Measurements from ENCODE around the gene IL17RA. TPM values are rescaled to one million over a fixed set of nuclear protein-coding genes. Genes with fewer than 3 reads are reported as not detected.

IL17RA gene
- total and polyA plus RNA-seq, 9 donors = 2.8 to 7.5 (median 4.9) TPM

GRCh38 chr22:17057959-17058814, 26.6 kb upstream of the IL17RA start:
- Histone ChIP-seq H3K36me3 (ENCODE audit: control insufficient read depth, insufficient read depth, low read length) (no peaks in the 10 kb centered on the region), H3K27ac (ENCODE audit: low read length) (no peak overlapping the region), H3K9me3 (replicated peaks; ENCODE audit: control insufficient read depth, low read depth, low read length) (no peaks in the 10 kb centered on the region), H3K4me3 (ENCODE audit: low read length) (no peak overlapping the region), H3K4me1 (ENCODE audit: control insufficient read depth, insufficient read depth, low read length) (no peaks in the 10 kb centered on the region), H3K27me3 (ENCODE audit: control insufficient read depth, insufficient read depth, low read length) (no peaks in the 10 kb centered on the region)
- DNase-seq = peak; percentile 87
- WGBS (ENCODE audit: insufficient coverage) = 72% methylated on average over 4 of the region's 11 CpGs

- Histone ChIP-seq H3K4me1 (ENCODE audit: control insufficient read depth, insufficient read depth, low read length) (no peaks in the 10 kb centered on the region), H3K4me3 (ENCODE audit: low read length) (no peak overlapping the region), H3K36me3 (ENCODE audit: control insufficient read depth, insufficient read depth, low read length) (no peaks in the 10 kb centered on the region), H3K9me3 (replicated peaks; ENCODE audit: control insufficient read depth, low read depth, low read length) (no peaks in the 10 kb centered on the region), H3K27ac (ENCODE audit: low read length) (no peak overlapping the region), H3K27me3 (ENCODE audit: control insufficient read depth, insufficient read depth, low read length) (peaks cover 2% of the 10 kb centered on the region)
- no peak for DNase-seq
- no CpG with 5 or more reads among the region's 3 CpGs for WGBS (ENCODE audit: insufficient coverage)
These were observed 24.7 kb upstream of the IL17RA start for GRCh38 chr22:17060126-17060525.

GRCh38 chr22:17063411-17064106, 21.2 kb upstream of the IL17RA start:
- peak; percentile 65 for DNase-seq
- Histone ChIP-seq H3K4me1 (ENCODE audit: control insufficient read depth, insufficient read depth, low read length) (no peaks in the 10 kb centered on the region), H3K9me3 (replicated peaks; ENCODE audit: control insufficient read depth, low read depth, low read length) (no peaks in the 10 kb centered on the region), H3K4me3 (ENCODE audit: low read length) (no peak overlapping the region), H3K27me3 (ENCODE audit: control insufficient read depth, insufficient read depth, low read length) (peaks cover 5% of the 10 kb centered on the region), H3K27ac (ENCODE audit: low read length) (peak overlapping the region; percentile 47), H3K36me3 (ENCODE audit: control insufficient read depth, insufficient read depth, low read length) (no peaks in the 10 kb centered on the region)
- 20% methylated on average over 4 of the region's 8 CpGs for WGBS (ENCODE audit: insufficient coverage)

- Histone ChIP-seq H3K4me3 (ENCODE audit: low read length) (no peak overlapping the region), H3K36me3 (ENCODE audit: control insufficient read depth, insufficient read depth, low read length) (no peaks in the 10 kb centered on the region), H3K27ac (ENCODE audit: low read length) (no peak overlapping the region), H3K9me3 (replicated peaks; ENCODE audit: control insufficient read depth, low read depth, low read length) (no peaks in the 10 kb centered on the region), H3K4me1 (ENCODE audit: control insufficient read depth, insufficient read depth, low read length) (no peaks in the 10 kb centered on the region), H3K27me3 (ENCODE audit: control insufficient read depth, insufficient read depth, low read length) (peaks cover 5% of the 10 kb centered on the region)
- no peak for DNase-seq
- WGBS (ENCODE audit: insufficient coverage) = 50% methylated on average over 5 of the region's 7 CpGs
These were observed 20.2 kb upstream of the IL17RA start for GRCh38 chr22:17064498-17065100.

- Histone ChIP-seq H3K27ac (ENCODE audit: low read length) (no peak overlapping the region), H3K9me3 (replicated peaks; ENCODE audit: control insufficient read depth, low read depth, low read length) (no peaks in the 10 kb centered on the region), H3K4me3 (ENCODE audit: low read length) (no peak overlapping the region), H3K4me1 (ENCODE audit: control insufficient read depth, insufficient read depth, low read length) (no peaks in the 10 kb centered on the region), H3K27me3 (ENCODE audit: control insufficient read depth, insufficient read depth, low read length) (peaks cover 5% of the 10 kb centered on the region), H3K36me3 (ENCODE audit: control insufficient read depth, insufficient read depth, low read length) (no peaks in the 10 kb centered on the region)
- no peak for DNase-seq
- 82% methylated on average over 4 of the region's 7 CpGs for WGBS (ENCODE audit: insufficient coverage)
These were observed 19.4 kb upstream of the IL17RA start for GRCh38 chr22:17065433-17065832.

- no peak overlapping the region for H3K4me3 ChIP-seq (ENCODE audit: low read length)
- H3K36me3 ChIP-seq (ENCODE audit: control insufficient read depth, insufficient read depth, low read length) = no peaks in the 10 kb centered on the region
- H3K4me1 ChIP-seq (ENCODE audit: control insufficient read depth, insufficient read depth, low read length) = no peaks in the 10 kb centered on the region
- H3K27ac ChIP-seq (ENCODE audit: low read length) = no peak overlapping the region
- H3K9me3 ChIP-seq (replicated peaks; ENCODE audit: control insufficient read depth, low read depth, low read length) = no peaks in the 10 kb centered on the region
- WGBS (ENCODE audit: insufficient coverage) = no CpG with 5 or more reads among the region's 1 CpG
- no peaks in the 10 kb centered on the region for H3K27me3 ChIP-seq (ENCODE audit: control insufficient read depth, insufficient read depth, low read length)
- no peak for DNase-seq
These were observed 11.9 kb upstream of the IL17RA start for GRCh38 chr22:17072877-17073276.

- H3K27me3 ChIP-seq (ENCODE audit: control insufficient read depth, insufficient read depth, low read length) = no peaks in the 10 kb centered on the region
- H3K9me3 ChIP-seq (replicated peaks; ENCODE audit: control insufficient read depth, low read depth, low read length) = no peaks in the 10 kb centered on the region
- no peaks in the 10 kb centered on the region for H3K36me3 ChIP-seq (ENCODE audit: control insufficient read depth, insufficient read depth, low read length)
- DNase-seq = no peak
- H3K27ac ChIP-seq (ENCODE audit: low read length) = no peak overlapping the region
- no peak overlapping the region for H3K4me3 ChIP-seq (ENCODE audit: low read length)
- no peaks in the 10 kb centered on the region for H3K4me1 ChIP-seq (ENCODE audit: control insufficient read depth, insufficient read depth, low read length)
These were observed 10.2 kb upstream of the IL17RA start for GRCh38 chr22:17074648-17075002.

GRCh38 chr22:17077255-17077654, 7.5 kb upstream of the IL17RA start:
- no peak for DNase-seq
- Histone ChIP-seq H3K27me3 (ENCODE audit: control insufficient read depth, insufficient read depth, low read length) (no peaks in the 10 kb centered on the region), H3K36me3 (ENCODE audit: control insufficient read depth, insufficient read depth, low read length) (no peaks in the 10 kb centered on the region), H3K4me3 (ENCODE audit: low read length) (no peak overlapping the region), H3K4me1 (ENCODE audit: control insufficient read depth, insufficient read depth, low read length) (no peaks in the 10 kb centered on the region), H3K27ac (ENCODE audit: low read length) (no peak overlapping the region), H3K9me3 (replicated peaks; ENCODE audit: control insufficient read depth, low read depth, low read length) (no peaks in the 10 kb centered on the region)

- H3K9me3 ChIP-seq (replicated peaks; ENCODE audit: control insufficient read depth, low read depth, low read length) = no peaks in the 10 kb centered on the region
- H3K27ac ChIP-seq (ENCODE audit: low read length) = no peak overlapping the region
- H3K36me3 ChIP-seq (ENCODE audit: control insufficient read depth, insufficient read depth, low read length) = no peaks in the 10 kb centered on the region
- H3K27me3 ChIP-seq (ENCODE audit: control insufficient read depth, insufficient read depth, low read length) = peaks cover 6% of the 10 kb centered on the region
- peaks cover 2% of the 10 kb centered on the region for H3K4me1 ChIP-seq (ENCODE audit: control insufficient read depth, insufficient read depth, low read length)
- DNase-seq = no peak
- whole genome bisulfite sequencing (ENCODE audit: insufficient coverage) = no CpG with 5 or more reads among the region's 4 CpGs
- no peak overlapping the region for H3K4me3 ChIP-seq (ENCODE audit: low read length)
These were observed 5.2 kb upstream of the IL17RA start for GRCh38 chr22:17079572-17079971.

GRCh38 chr22:17083255-17083654, 1.5 kb upstream of the IL17RA start:
- 90% methylated on average over 2 of the region's 5 CpGs for WGBS (ENCODE audit: insufficient coverage)

More at GRCh38 chr22:17083255-17083654, 1.5 kb upstream of the IL17RA start:
- Histone ChIP-seq H3K4me1 (ENCODE audit: control insufficient read depth, insufficient read depth, low read length) (peaks cover 8% of the 10 kb centered on the region), H3K4me3 (ENCODE audit: low read length) (no peak overlapping the region), H3K9me3 (replicated peaks; ENCODE audit: control insufficient read depth, low read depth, low read length) (no peaks in the 10 kb centered on the region), H3K27me3 (ENCODE audit: control insufficient read depth, insufficient read depth, low read length) (peaks cover 24% of the 10 kb centered on the region), H3K27ac (ENCODE audit: low read length) (no peak overlapping the region), H3K36me3 (ENCODE audit: control insufficient read depth, insufficient read depth, low read length) (no peaks in the 10 kb centered on the region)
- DNase-seq = no peak

Data from muscle of leg (tissue), 11 donors.